ENCODE data around the gene SLC41A1. TPM values are rescaled to one million over a fixed set of nuclear protein-coding genes. Genes with fewer than 3 reads are reported as not detected.

Gene SLC41A1
- polyA plus RNA-seq, 1 of the 3 experiments (the other 2 are of a cell fraction): 18.3 TPM

GRCh38 chr1:205812878-205813754 lies at the start of gene SLC41A1 (continued):
- TF ChIP-seq REST (IDR thresholded peaks at IDR 0.05; ENCODE audit: low read depth, low read length): no peak
- peak; percentile 76 for TF ChIP-seq MEF2A (IDR thresholded peaks at IDR 0.05; ENCODE audit: borderline replicate concordance, low read depth)
- no peak for TF ChIP-seq YY1 (IDR thresholded peaks at IDR 0.05; ENCODE audit: low read depth)
- TF ChIP-seq GATA2 (CRISPR knock-in tag; IDR thresholded peaks at IDR 0.05): no peak
- TF ChIP-seq NRF1 (IDR thresholded peaks at IDR 0.05; ENCODE audit: low read depth, low read length): no peak
- 0 out of 2 replicates have a peak, but pooled peaks have one; percentile 11 for TF ChIP-seq TAF1 (IDR thresholded peaks at IDR 0.05; ENCODE audit: borderline replicate concordance, low read depth, low read length)

GRCh38 chr1:205861540-205861939 lies 48.5 kb upstream of the SLC41A1 start:
- no peak overlapping the region for H3K27ac ChIP-seq (ENCODE audit: low read depth in 2 of 2, low read length in 1 of 2)
- TF ChIP-seq YY1 (IDR thresholded peaks at IDR 0.05; ENCODE audit: low read depth) (no peak), MXI1 (IDR thresholded peaks at IDR 0.05; ENCODE audit: low read depth, low read length) (no peak), CTCF (IDR thresholded peaks at IDR 0.05) (no peak), PBX3 (IDR thresholded peaks at IDR 0.05) (no peak), USF1 (IDR thresholded peaks at IDR 0.05; ENCODE audit: borderline replicate concordance, low read depth) (no peak), GABPA (IDR thresholded peaks at IDR 0.05; ENCODE audit: low read depth) (no peak), RAD21 (IDR thresholded peaks at IDR 0.05; ENCODE audit: low read length) (no peak), NFIC (IDR thresholded peaks at IDR 0.05; ENCODE audit: borderline replicate concordance) (no peak), TEAD4 (IDR thresholded peaks at IDR 0.05; ENCODE audit: borderline replicate concordance, insufficient read depth) (no peak), NRF1 (IDR thresholded peaks at IDR 0.05; ENCODE audit: low read depth, low read length) (no peak), TCF12 (IDR thresholded peaks at IDR 0.05) (no peak), RXRA (IDR thresholded peaks at IDR 0.05; ENCODE audit: borderline replicate concordance, low read depth) (no peak), SIN3A (IDR thresholded peaks at IDR 0.05; ENCODE audit: borderline replicate concordance, low read depth, low read length) (no peak), FOSL2 (IDR thresholded peaks at IDR 0.05; ENCODE audit: borderline replicate concordance, low read depth) (no peak), USF2 (IDR thresholded peaks at IDR 0.05; ENCODE audit: borderline replicate concordance, low read depth, low read length) (no peak), ELF1 (IDR thresholded peaks at IDR 0.05) (no peak), EZH2phosphoT487 (IDR thresholded peaks at IDR 0.05; ENCODE audit: borderline replicate concordance, low read depth) (no peak), JUND (IDR thresholded peaks at IDR 0.05) (no peak), RFX5 (IDR thresholded peaks at IDR 0.05; ENCODE audit: low read length) (no peak)
- H3K9me3 ChIP-seq: no peaks in the 10 kb centered on the region
- ChIA-PET POLR2A (no interaction called here), CTCF (no interaction called here)
- H2AFZ ChIP-seq (ENCODE audit: low read depth): no peak overlapping the region
- no peaks in the 10 kb centered on the region for H3K9me2 ChIP-seq
- no peaks in the 10 kb centered on the region for H3K27me3 ChIP-seq (ENCODE audit: insufficient read depth)
- H3K4me1 ChIP-seq (ENCODE audit: control insufficient read depth in 1 of 2, insufficient read depth in 2 of 2, low read depth in 1 of 2, low read length in 1 of 2): no peaks in the 10 kb centered on the region
- H3K9ac ChIP-seq: no peak overlapping the region
- no peaks in the 10 kb centered on the region for H4K20me1 ChIP-seq (ENCODE audit: insufficient read depth)
- no peaks in the 10 kb centered on the region for H3K36me3 ChIP-seq (replicated peaks in 1 of 2; ENCODE audit: control insufficient read depth in 1 of 2, insufficient read depth in 2 of 2, low read length in 1 of 2)
- no peak overlapping the region for H3K4me3 ChIP-seq (ENCODE audit: low read depth in 2 of 2, low read length in 1 of 2)
- H3K4me2 ChIP-seq: no peak overlapping the region
- 79% methylated on average over 2 of the region's 2 CpGs for WGBS (ENCODE audit: low lambda C conversion rate)
- DNase-seq: no peak
- H3F3A ChIP-seq (replicated peaks; ENCODE audit: insufficient read depth): no peaks in the 10 kb centered on the region
- H3K79me2 ChIP-seq (ENCODE audit: insufficient read depth): no peaks in the 10 kb centered on the region

Data from SK-N-SH (cell line).